NCI-H345 treated with DMSO at 0.1 percent for 48 hours (cell line): Measurements from ENCODE around the gene SORCS2.

Experiments used
- DNase-seq: peaks from one replicate; lab custom pipeline; 2025; ENCODE audit not compliant: unreplicated experiment; lab: John Stamatoyannopoulos, UW

The SORCS2 gene

GRCh38 chr4:7712021-7712671, 519.8 kb downstream of the SORCS2 start:
- DNase-seq = no peak

- DNase-seq = no peak
Measured at GRCh38 chr4:7713757-7714156, 521.4 kb downstream of the SORCS2 start.

- no peak for DNase-seq
Measured at GRCh38 chr4:7714176-7714575, 521.8 kb downstream of the SORCS2 start.

GRCh38 chr4:7714738-7715137, 522.4 kb downstream of the SORCS2 start:
- no peak for DNase-seq

- no peak for DNase-seq
Measured at GRCh38 chr4:7715271-7716009, 523.1 kb downstream of the SORCS2 start.

- no peak for DNase-seq
Measured at GRCh38 chr4:7716010-7716721, 523.8 kb downstream of the SORCS2 start.

- DNase-seq = no peak
Measured at GRCh38 chr4:7717161-7717560, 524.8 kb downstream of the SORCS2 start.

- no peak for DNase-seq
Measured at GRCh38 chr4:7717946-7718490, 525.7 kb downstream of the SORCS2 start.

GRCh38 chr4:7719354-7720174, 527.2 kb downstream of the SORCS2 start:
- peak; percentile 46 for DNase-seq

- DNase-seq = no peak
Measured at GRCh38 chr4:7721984-7722551, 529.7 kb downstream of the SORCS2 start.

GRCh38 chr4:7722766-7723387, 530.5 kb downstream of the SORCS2 start:
- no peak for DNase-seq

GRCh38 chr4:7723625-7724024, 531.3 kb downstream of the SORCS2 start:
- no peak for DNase-seq

GRCh38 chr4:7725951-7726350, 533.6 kb downstream of the SORCS2 start:
- no peak for DNase-seq

GRCh38 chr4:7726665-7727413, 534.5 kb downstream of the SORCS2 start:
- no peak for DNase-seq

- DNase-seq = no peak
Measured at GRCh38 chr4:7727749-7728148, 535.4 kb downstream of the SORCS2 start.

GRCh38 chr4:7731437-7731836, 539.1 kb downstream of the SORCS2 start:
- DNase-seq = no peak

GRCh38 chr4:7732263-7732662, 539.9 kb downstream of the SORCS2 start:
- DNase-seq = no peak

GRCh38 chr4:7733201-7733600, 540.9 kb downstream of the SORCS2 start:
- DNase-seq = no peak
